Epithelial cell of prostate (primary cell): ENCODE data around the gene CPA2.
"Not testable (repeated sequence)": the region's sequence is repeated elsewhere in the genome, so short reads cannot be mapped to it uniquely, and the experiment has no call there.

Experiments used
- DNase-seq: peaks from one replicate; pipeline ENCODE4 v3.0.0-alpha.2; 2011; ENCODE audit warnings: low read depth, low spot score
- H3K27ac ChIP-seq: fragments of 450-650 bp; 2 replicates; pipeline ENCODE4 v1.5.1; 2017; ENCODE audit warnings: mild to moderate bottlenecking

Gene CPA2

GRCh38 chr7:130249626-130250025, 17.0 kb upstream of the CPA2 start:
- H3K27ac ChIP-seq, DNase-seq: not testable (repeated sequence)

- no peak for DNase-seq
- no peak overlapping the region for H3K27ac ChIP-seq
Measured at GRCh38 chr7:130254555-130254954, 12.1 kb upstream of the CPA2 start.

DNA sequence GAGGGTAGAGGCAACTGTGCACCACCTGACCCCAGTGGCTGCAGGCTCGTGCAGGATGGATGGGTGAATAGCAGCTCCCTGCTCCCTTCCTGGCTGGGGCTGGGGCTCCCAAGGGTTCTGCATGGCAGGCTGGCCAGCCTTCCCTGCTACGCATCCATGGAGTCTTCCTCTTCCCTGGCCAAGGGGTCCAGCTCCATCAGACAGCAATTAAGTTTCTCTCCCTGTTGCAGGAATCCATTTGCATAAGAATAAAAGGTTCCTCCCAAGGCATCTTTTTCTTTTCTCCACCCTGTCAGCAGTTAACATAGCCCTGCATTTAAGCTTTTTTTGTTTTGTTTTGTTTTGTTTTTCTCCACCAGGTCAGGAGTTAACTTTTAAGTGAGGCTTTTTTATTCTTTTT, 10.0 kb upstream of the CPA2 start:
- no peak for DNase-seq
- no peak overlapping the region for H3K27ac ChIP-seq

GRCh38 chr7:130258494-130259078, 8.1 kb upstream of the CPA2 start:
- no peak overlapping the region for H3K27ac ChIP-seq
- no peak for DNase-seq

GRCh38 chr7:130262448-130262847, 4.2 kb upstream of the CPA2 start:
- H3K27ac ChIP-seq = no peak overlapping the region
- DNase-seq = no peak

- no peak for DNase-seq
- no peak overlapping the region for H3K27ac ChIP-seq
Measured at GRCh38 chr7:130263130-130263529, 3.5 kb upstream of the CPA2 start.

- no peak for DNase-seq
- H3K27ac ChIP-seq = no peak overlapping the region
Measured at GRCh38 chr7:130266961-130267321, 278 bp downstream of the CPA2 start.

DNA sequence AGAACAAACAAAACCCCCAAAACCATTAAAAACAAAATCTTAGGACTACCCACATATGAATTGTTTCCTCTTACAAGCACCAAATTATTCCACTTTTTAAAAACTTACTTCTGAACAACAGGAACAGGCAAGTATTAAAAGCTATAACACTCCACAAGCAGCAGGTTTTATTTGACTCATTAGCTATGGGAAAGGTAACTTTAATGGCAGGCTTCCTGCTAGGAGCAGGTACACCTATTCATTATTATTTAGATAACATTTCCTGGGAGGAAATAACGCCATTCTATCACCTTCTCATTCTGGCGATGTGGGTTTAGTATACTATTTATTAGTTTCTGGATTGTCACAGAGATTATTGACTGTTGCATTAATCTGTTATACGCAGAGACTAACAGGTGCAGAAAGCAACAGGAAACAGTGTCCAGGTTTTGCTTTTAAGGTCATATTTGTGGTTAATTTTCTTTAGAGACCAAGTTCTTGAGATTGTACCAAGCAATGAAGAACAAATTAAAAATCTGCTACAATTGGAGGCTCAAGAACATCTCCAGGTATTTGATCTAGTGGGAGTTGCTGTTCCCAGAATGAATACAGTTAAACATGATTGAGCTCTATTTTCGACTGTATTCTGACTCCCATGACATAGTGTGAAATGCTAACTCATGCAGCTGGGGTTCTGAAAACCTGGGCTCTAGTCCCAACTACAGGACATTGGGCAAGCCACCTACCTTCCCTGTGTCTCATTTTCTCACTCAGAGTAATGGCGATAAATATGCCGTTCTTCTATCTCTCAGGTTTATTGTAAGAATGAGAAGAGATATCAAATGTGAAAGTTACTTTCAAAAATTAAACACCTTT, 2.0 kb downstream of the CPA2 start:
- DNase-seq = no peak
- no peak overlapping the region for H3K27ac ChIP-seq

DNA sequence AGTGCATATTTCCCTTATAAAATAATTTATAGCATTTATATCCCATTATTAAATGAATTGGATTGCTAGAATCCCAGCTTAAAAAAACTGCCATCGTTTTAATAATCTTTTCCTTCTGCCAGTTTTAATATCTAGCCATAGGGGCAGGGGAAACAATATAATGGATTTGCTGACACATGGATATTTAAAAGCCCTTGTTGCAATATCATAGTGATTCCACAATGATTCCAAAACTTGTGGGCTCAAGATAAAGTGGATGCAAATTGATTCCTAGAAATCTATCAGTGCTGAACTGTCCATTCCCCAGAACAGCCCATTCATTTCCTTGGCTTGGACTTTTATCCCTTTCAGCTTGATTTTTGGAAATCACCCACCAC, 2.6 kb downstream of the CPA2 start:
- no peak for DNase-seq

GRCh38 chr7:130270947-130271800, 4.5 kb downstream of the CPA2 start:
- DNase-seq = no peak
- peak overlapping the region; percentile 81 for H3K27ac ChIP-seq

More for the DNA sequence above, 2.6 kb downstream of the CPA2 start:
- H3K27ac ChIP-seq = no peak overlapping the region

- peak overlapping the region; percentile 81 for H3K27ac ChIP-seq
- no peak for DNase-seq
Measured at GRCh38 chr7:130272381-130273080, 5.9 kb downstream of the CPA2 start.

DNA sequence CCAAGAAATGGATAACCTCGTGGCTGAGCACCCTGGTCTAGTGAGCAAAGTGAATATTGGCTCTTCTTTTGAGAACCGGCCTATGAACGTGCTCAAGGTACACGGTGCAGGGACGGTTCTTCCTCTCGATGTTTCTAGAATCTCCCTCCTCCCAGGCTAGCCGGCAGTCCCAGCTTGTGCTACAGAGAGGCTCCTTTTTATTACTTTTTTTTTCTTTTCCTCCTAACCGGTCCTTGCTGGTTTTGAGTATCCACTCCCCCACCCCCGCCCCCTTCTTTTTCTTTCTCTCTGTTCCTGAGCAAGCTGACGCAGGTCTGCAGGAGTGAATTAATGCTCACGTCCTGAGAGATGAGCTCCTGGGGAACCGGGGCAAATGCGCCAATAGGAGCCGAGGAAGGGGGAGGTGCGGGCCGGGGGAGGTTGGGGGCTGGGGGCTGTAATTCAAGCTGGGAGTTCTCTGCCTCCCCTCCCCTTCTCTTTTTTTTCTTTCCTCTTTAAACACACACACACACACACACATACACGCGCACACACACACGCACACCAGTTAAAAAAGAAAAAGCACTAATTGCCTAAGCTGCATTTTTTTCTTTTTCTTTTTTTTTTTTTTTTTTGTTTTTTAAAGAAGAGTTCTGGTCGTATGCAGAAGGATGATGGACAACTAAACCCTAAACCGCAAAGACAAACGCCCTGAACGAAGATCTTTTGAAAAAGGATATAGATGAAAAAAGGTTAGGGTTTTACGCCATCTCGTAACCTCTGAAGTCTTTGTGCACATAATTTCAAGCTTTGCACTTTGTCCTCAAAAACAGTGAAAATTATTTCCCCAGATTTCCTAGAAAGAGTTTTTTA, 6.6 kb downstream of the CPA2 start:
- DNase-seq = peak; percentile 56
- peak overlapping the region; percentile 81 for H3K27ac ChIP-seq

- H3K27ac ChIP-seq = peak overlapping the region; percentile 81
- no peak for DNase-seq
Measured at GRCh38 chr7:130273933-130274255, 7.2 kb downstream of the CPA2 start.

DNA sequence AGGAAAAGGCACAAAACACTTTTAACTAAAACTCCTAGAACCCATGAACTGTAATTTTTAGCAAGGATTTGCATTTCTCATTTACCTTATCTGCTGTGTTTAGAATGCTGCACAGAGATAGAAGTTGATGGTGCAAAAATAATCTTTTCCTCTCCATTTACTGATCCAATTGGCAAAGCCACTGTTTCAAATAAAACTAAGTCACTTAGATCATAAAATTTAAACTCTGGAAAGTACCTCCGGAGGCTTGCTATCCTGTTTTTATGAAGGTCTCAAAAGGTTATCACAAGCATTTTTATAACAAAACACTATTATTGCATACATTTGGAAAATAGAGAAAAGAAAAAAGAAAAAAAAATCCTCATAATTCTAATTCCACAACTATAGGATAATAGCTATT, 7.6 kb downstream of the CPA2 start:
- DNase-seq = no peak

DNA sequence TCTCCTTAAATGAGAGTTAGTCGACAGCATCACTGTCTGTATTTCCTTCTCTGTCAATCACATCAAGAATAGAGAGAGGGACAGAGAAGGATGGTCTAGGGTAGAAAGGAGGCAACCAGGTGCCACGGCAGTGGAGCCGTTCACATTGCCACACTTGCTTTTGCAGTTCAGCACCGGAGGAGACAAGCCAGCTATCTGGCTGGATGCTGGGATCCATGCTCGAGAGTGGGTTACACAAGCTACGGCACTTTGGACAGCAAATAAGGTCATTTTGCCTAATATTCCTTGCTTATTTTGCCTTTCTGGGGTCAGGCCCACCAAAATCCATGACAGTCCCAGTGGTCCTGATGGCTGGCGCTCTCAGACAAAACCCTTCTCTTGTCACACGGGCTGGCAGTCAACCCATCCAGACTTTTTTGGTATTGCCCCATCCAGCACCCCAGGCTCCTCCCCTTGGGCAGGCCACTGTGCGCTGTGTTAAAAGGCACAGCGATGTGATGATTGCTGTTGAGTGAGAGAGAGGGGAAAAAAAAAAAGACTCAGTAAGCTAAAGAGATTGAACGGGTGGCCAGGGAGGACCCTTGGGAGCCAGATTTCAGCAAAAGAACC, 8.4 kb downstream of the CPA2 start:
- H3K27ac ChIP-seq = peak overlapping the region; percentile 81
- no peak for DNase-seq

More for the DNA sequence above, 7.6 kb downstream of the CPA2 start:
- peak overlapping the region; percentile 81 for H3K27ac ChIP-seq

GRCh38 chr7:130275826-130276297, 9.2 kb downstream of the CPA2 start:
- no peak for DNase-seq
- peak overlapping the region; percentile 81 for H3K27ac ChIP-seq

DNA sequence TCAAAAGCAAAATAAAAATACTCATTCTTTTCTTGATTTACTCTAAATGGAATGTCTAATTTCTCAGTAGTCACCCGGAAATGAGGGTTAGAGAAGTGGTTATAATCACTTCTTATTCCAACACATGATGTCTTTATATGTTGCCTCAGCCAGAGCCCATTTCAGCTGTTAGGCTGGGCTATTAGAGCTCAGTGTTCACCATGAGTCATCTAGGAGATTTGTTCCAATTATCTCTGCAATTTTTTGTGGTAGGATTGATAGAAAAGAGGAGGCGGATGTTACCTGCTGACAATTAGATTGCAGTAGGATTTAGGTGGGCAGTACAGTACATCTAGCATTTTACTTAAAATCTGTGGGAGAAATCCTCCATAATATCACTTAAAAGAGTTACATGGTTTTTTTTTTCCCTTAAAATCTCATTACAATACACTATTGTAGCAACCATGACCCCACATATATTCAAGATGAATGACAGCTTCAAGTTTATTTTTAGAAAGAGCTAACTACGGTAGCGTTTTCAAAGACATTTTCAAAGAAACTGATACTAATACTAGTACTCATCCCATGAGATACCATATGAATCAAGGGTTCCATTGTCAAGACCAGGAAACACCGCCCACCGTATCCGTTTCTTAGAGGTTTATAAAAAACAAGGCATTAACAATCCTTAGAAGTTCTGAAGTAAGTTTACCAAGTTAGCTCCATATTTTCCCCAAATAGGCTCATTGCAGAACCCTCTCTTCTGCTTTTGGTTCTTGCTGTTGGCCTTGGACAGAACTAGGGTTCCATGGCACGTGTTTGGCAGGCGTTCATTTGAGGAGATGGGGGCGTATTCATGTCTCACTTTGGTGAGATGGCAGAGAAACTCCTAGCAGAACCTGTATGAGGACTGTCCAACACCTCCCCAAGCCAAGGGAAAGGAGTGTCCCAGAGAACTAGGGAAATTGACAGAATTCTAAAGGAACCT, 10.4 kb downstream of the CPA2 start:
- no peak for DNase-seq
- H3K27ac ChIP-seq = peak overlapping the region; percentile 81
